Gastrocnemius medialis (tissue), 4 donors: Measurements from ENCODE around the gene ZNF579. TPM values are rescaled to one million over a fixed set of nuclear protein-coding genes. Genes with fewer than 3 reads are reported as not detected.

Experiments used
- ATAC-seq, 2 donors: fragments of 150-250 bp; one replicate each; pipeline ENCODE4 v1.9.1; 2016
- DNase-seq, 2 donors: peaks; one replicate each; pipeline ENCODE4 v3.0.0-alpha.2; 2019
- H3K27ac ChIP-seq, 4 donors: fragments of 200-600 bp; sonication (generic); 1 replicate in 1 of 4; 2 replicates in 3 of 4; pipeline ENCODE4 v1.5.1; 2016 to 2018; ENCODE audit warnings: mild to moderate bottlenecking in 2 of 4, moderate library complexity in 1 of 4
- H3K27me3 ChIP-seq, 3 donors: fragments of 200-600 bp; sonication (generic) in 2 of 3; 1 replicate in 1 of 3; 2 replicates in 2 of 3; pipeline versions ENCODE4 v1.5.1 to v1.6.0; 2016 to 2019; ENCODE audit warnings: mild to moderate bottlenecking in 1 of 3, moderate library complexity in 1 of 3
- H3K36me3 ChIP-seq, 2 donors: fragments of 200-600 bp; sonication (generic) in 1 of 2; one replicate each; pipeline ENCODE4 v1.5.1; 2017 to 2018
- H3K4me1 ChIP-seq, 2 donors: fragments of 200-600 bp; sonication (generic) in 1 of 2; one replicate each; pipeline ENCODE4 v1.5.1; 2016 to 2017; ENCODE audit warnings: mild to moderate bottlenecking in 2 of 2
- H3K4me3 ChIP-seq, 4 donors: fragments of 200-600 bp; sonication (generic) in 3 of 4; 1 replicate in 1 of 4; 2 replicates in 3 of 4; pipeline ENCODE4 v1.5.1; 2016 to 2019; ENCODE audit warnings: mild to moderate bottlenecking in 2 of 4
- H3K9me3 ChIP-seq, 3 donors: fragments of 200-600 bp; sonication (generic) in 2 of 3; 1 replicate in 1 of 3; 2 replicates in 2 of 3; pipeline ENCODE4 v1.5.1; 2016 to 2019
- CTCF ChIP-seq, 5 experiments: fragments of 450-650 bp in 3 of 5; fragments of 200-600 bp in 2 of 5; sonication (generic) in 2 of 5; IDR thresholded peaks in 4 of 5; conservative IDR thresholded peaks in 1 of 5; 1 replicate in 4 of 5; 2 replicates in 1 of 5; pipeline ENCODE4 v1.5.1; 2016 to 2019; ENCODE audit warnings: antibody characterized with exemption in 5 of 5, mild to moderate bottlenecking in 3 of 5, moderate library complexity in 3 of 5
- POLR2A ChIP-seq, 2 donors: fragments of 450-650 bp; IDR thresholded peaks; one replicate each; pipeline ENCODE4 v1.6.1; 2017; ENCODE audit warnings: antibody characterized with exemption in 2 of 2, mild to moderate bottlenecking in 2 of 2, moderate library complexity in 2 of 2
- in situ Hi-C, 4 donors: fragments of 200-750 bp; cut with MboI; loops; one replicate each; pipeline versions ENCODE4 v1.15.0 to v1.8.0; 2017; ENCODE audit warnings: low sequenced_read_pairs in 4 of 4
- intact Hi-C: fragments of 100-400 bp; cut with DNase I; formaldehyde crosslinking; loops from one replicate; pipeline ENCODE4 v1.15.1; 2023; ENCODE audit warnings: low total_unique reads
- total RNA-seq, 4 donors: library from RNA; depleted of rRNA; stranded (reverse); fragments of >200 nt; gene quantifications; one replicate each; pipeline versions ENCODE4 v1.1.0 to v1.2.3, GENCODE V29; 2016

ZNF579 gene
- total RNA-seq, 4 donors from 2014 or later, result 15.0 to 19.3 (median 16.8) TPM

DNA sequence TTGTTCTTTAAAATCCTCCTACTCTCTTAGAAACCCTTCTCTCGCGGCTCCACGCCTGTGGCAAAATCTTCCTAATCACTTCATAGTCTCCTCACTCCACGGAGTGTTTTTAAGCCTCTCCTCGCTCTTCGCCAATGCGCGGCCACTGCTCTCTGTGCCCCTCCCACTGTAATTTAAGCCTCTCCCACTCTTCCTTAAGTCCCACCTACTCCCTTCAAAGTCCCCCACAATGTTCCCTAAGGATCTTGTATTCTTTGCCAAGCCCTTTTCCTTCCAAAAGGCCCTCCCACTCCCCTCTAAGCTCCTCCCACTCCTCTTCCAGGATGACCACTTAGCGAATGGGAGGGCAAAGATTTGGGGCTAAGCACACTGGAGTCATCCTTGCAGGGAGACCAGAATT, 17.4 kb upstream of the ZNF579 start:
- H3K27ac ChIP-seq, result peak overlapping the region; percentile 97 to 100 (median 98)
- no peak overlapping the region for H3K4me3 ChIP-seq
- no peaks in the 10 kb centered on the region for H3K27me3 ChIP-seq
- ATAC-seq, result no peak
- H3K36me3 ChIP-seq, result peaks cover 0 to 10% of the 10 kb centered on the region in 2 donors
- H3K4me1 ChIP-seq, result peaks cover 13 to 23% of the 10 kb centered on the region in 2 donors
- no peak for DNase-seq
- no peaks in the 10 kb centered on the region for H3K9me3 ChIP-seq
- TF ChIP-seq CTCF (IDR thresholded peaks at IDR 0.05 in 4 of 5, conservative IDR thresholded peaks at IDR 0.05 in 1 of 5) (no peak), POLR2A (IDR thresholded peaks at IDR 0.05) (no peak)
- intact Hi-C loops, result loop anchor here (2.0 to 5.0 kb wide), 6 partner anchors 17 to 451 kb away; partner anchors contain the start of genes TNNT1, ZNF579 and ZNF628
- in situ Hi-C loops, result loop anchor here in 1 of 4 donors (5.0 kb wide), 1 partner anchor 51 kb away; the partner anchor contains the start of gene SBK3

DNA sequence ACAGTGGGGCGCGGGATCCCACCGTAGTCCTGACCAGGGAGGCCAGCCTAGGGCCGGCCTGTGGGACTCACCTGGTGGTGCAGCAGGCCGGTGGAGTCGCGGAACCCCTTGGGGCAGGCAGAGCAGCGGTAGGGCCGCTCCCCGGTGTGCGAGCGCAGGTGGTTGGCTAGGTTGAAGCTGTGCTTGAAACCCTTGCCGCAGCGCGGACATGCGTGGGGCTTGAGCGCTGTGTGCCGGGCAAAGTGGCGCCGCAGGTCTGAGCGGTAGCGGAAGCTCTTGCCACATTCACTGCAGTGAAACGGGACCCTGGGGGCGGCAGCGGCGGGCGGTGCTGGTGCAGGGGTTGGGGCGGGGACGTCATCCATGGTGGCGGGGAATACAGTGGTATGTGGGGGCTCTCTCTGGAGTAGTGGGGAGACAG, 16.9 kb upstream of the ZNF579 start:
- Histone ChIP-seq H3K4me3 (no peak overlapping the region), H3K27me3 (no peaks in the 10 kb centered on the region), H3K9me3 (no peaks in the 10 kb centered on the region), H3K4me1 (peaks cover 13 to 23% of the 10 kb centered on the region in 2 donors), H3K36me3 (peaks cover 0 to 10% of the 10 kb centered on the region in 2 donors), H3K27ac (peak overlapping the region in 3 of 4 donors; percentile 97 to 100 (median 100))
- in situ Hi-C loops (loop anchor here in 1 of 4 donors (5.0 kb wide), 1 partner anchor 50 kb away; the partner anchor contains the start of gene SBK3), intact Hi-C loops (loop anchor here (5.0 kb wide), 3 partner anchors 35 to 450 kb away; partner anchors contain the start of gene TNNT1)
- DNase-seq (no peak), ATAC-seq (no peak)
- no peak for TF ChIP-seq POLR2A (IDR thresholded peaks at IDR 0.05)

GRCh38 chr19:55596304-55596703, 15.7 kb upstream of the ZNF579 start:
- DNase-seq (no peak), ATAC-seq (no peak)
- Histone ChIP-seq H3K9me3 (no peaks in the 10 kb centered on the region), H3K27me3 (no peaks in the 10 kb centered on the region), H3K27ac (peak overlapping the region; percentile 78 to 100 (median 98)), H3K4me1 (peaks cover 13 to 21% of the 10 kb centered on the region in 2 donors), H3K4me3 (no peak overlapping the region), H3K36me3 (peaks cover 0 to 16% of the 10 kb centered on the region in 2 donors)
- in situ Hi-C loops, result loop anchor here in 1 of 4 donors (5.0 kb wide), 1 partner anchor 49 kb away; the partner anchor contains the start of gene SBK3
- TF ChIP-seq POLR2A (IDR thresholded peaks at IDR 0.05) (no peak), CTCF (IDR thresholded peaks at IDR 0.05 in 4 of 5, conservative IDR thresholded peaks at IDR 0.05 in 1 of 5) (no peak)
- intact Hi-C loops, result loop anchor here (5.0 kb wide), 3 partner anchors 34 to 449 kb away; partner anchors contain the start of gene TNNT1

DNA sequence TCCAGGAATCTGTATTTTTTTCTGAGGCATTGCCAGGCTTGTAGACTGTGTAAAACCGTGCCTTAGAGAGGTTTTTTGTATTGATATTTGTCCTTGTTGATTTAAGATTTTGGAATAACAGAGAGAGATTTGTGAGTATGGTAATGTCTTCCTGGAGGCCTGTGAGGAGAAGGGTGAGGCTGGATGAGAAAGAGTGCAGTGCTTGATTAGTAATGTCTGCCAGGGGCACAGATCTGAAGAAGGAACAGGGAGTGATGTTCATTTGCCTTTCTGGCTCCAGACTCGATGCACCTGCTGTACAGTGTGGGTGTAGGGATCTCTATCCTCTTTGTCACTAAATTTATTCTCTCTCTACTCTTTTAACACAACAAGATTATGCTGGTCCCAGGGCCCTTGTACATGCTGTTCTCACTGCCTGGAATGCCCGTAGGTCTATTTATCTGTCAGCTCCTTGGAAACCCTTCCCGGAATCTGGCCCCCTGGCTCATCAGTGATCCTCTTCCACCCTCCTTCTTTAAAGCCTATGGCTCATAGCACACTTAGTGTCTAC, 14.4 kb upstream of the ZNF579 start:
- peaks cover 7 to 14% of the 10 kb centered on the region in 2 donors for H3K4me1 ChIP-seq
- peak; percentile 74 for DNase-seq
- H3K27me3 ChIP-seq, result no peaks in the 10 kb centered on the region
- TF ChIP-seq CTCF (IDR thresholded peaks at IDR 0.05 in 4 of 5, conservative IDR thresholded peaks at IDR 0.05 in 1 of 5), result no peak
- TF ChIP-seq POLR2A (IDR thresholded peaks at IDR 0.05), result no peak
- H3K9me3 ChIP-seq, result no peaks in the 10 kb centered on the region
- intact Hi-C loops, result loop anchor here (5.0 kb wide), 3 partner anchors 33 to 448 kb away; partner anchors contain the start of gene TNNT1
- no peak overlapping the region for H3K4me3 ChIP-seq
- peak; percentile 31 to 36 for ATAC-seq
- peak overlapping the region; percentile 78 to 100 (median 98) for H3K27ac ChIP-seq
- in situ Hi-C loops, result loop anchor here in 1 of 4 donors (5.0 kb wide), 1 partner anchor 48 kb away; the partner anchor contains the start of gene SBK3
- H3K36me3 ChIP-seq, result peaks cover 0 to 16% of the 10 kb centered on the region in 2 donors

DNA sequence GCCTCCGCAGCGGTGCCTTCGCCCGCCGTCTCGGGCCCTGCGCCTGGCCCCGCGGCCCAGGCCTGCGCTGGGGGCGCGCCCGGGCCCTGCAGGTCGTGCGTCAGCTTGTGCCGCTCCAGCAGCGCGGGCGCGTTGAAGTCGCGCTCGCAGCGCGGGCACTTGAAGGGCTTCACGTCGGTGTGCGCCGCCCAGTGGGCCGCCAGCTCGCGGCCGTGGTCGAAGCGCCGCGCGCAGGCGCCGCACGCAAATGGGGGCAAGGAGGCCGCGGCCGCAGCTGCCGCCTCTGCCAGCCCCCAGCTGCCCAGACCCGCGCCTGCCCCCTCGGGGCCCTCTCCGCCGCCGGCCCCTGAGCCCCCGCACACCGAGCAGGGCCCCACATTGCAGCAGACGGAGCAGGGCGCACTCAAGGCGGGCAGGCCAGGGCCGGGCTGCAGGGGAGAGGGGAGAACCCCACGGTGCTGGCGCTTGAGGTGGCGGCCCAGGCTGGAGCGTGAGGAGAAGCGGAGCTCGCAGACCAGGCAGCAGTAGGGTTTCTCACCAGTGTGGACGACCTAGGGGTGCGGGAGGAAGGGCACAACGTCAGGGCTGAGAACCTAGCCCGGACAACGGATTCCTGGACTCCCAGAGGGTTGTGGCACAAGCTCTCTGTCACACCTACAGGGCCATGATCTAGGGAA, 12.6 kb upstream of the ZNF579 start:
- TF ChIP-seq POLR2A (IDR thresholded peaks at IDR 0.05), result no peak
- TF ChIP-seq CTCF (IDR thresholded peaks at IDR 0.05 in 4 of 5, conservative IDR thresholded peaks at IDR 0.05 in 1 of 5), result no peak
- in situ Hi-C loops (no loop called here), intact Hi-C loops (no loop called here)
- ATAC-seq (no peak), DNase-seq (no peak)
- H3K4me1 ChIP-seq, result peaks cover 7 to 14% of the 10 kb centered on the region in 2 donors
- no peak overlapping the region for H3K4me3 ChIP-seq
- H3K36me3 ChIP-seq, result peaks cover 0 to 16% of the 10 kb centered on the region in 2 donors
- H3K9me3 ChIP-seq, result no peaks in the 10 kb centered on the region
- H3K27ac ChIP-seq, result peak overlapping the region in 3 of 4 donors; percentile 42 to 100 (median 44)
- H3K27me3 ChIP-seq, result no peaks in the 10 kb centered on the region
